Measurements from ENCODE around the gene PRM1.

PRM1 gene

GRCh38 chr16:11241480-11242204 lies 39.5 kb downstream of the PRM1 start:
- ChIA-PET CTCF (no interaction called here), POLR2A (ENCODE audit: low non-redundant PET) (no interaction called here)
- no peak overlapping the region for H3K27ac ChIP-seq
- no peak for TF ChIP-seq CTCF (conservative IDR thresholded peaks at IDR 0.05; ENCODE audit: low read depth)
- DNase-seq (ENCODE audit: low spot score), result no peak

DNA sequence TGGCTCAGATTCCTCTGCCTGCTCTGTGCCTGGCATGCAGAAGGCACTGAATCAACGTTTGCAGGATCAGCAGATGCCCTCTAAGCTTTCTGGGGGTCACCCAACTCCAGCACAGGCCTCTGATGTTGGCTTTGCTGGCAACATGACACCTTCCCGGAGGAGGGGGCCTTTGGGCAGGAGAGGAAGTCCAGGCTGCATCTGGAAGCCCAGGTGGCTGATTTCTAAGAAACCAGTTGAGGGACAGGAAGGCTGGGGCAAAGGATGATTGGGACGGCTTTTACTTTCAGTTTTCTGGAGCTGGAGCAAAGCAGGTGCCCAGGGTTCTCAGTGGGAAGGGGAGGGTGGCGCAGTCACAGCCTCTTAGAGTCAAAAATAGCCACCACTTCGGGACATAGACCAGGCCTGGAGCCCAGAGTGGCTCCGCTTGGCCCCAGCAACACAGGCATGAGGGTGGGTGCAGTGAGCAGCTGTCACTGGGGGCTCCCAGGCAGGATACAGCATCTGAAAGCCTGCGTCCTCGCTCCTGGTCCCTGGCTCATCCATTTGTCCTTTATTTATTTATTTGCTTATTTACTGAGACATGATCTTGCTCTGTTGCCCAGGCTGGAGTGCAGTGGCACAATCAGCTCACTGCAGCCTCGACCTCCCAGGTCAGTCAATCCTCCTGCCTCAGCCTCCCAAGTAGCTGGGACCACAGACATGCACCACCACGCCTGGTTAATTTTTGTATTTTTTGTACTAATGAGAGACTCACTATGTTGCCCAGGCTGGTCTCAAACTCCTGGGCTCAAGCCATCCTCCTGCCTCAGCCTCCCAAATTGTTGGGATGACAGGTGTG lies 40.3 kb downstream of the PRM1 start:
- no peak for DNase-seq (ENCODE audit: low spot score)
- ChIA-PET POLR2A (ENCODE audit: low non-redundant PET) (no interaction called here), CTCF (no interaction called here)
- H3K27ac ChIP-seq, result no peak overlapping the region
- TF ChIP-seq CTCF (conservative IDR thresholded peaks at IDR 0.05; ENCODE audit: low read depth), result no peak

DNA sequence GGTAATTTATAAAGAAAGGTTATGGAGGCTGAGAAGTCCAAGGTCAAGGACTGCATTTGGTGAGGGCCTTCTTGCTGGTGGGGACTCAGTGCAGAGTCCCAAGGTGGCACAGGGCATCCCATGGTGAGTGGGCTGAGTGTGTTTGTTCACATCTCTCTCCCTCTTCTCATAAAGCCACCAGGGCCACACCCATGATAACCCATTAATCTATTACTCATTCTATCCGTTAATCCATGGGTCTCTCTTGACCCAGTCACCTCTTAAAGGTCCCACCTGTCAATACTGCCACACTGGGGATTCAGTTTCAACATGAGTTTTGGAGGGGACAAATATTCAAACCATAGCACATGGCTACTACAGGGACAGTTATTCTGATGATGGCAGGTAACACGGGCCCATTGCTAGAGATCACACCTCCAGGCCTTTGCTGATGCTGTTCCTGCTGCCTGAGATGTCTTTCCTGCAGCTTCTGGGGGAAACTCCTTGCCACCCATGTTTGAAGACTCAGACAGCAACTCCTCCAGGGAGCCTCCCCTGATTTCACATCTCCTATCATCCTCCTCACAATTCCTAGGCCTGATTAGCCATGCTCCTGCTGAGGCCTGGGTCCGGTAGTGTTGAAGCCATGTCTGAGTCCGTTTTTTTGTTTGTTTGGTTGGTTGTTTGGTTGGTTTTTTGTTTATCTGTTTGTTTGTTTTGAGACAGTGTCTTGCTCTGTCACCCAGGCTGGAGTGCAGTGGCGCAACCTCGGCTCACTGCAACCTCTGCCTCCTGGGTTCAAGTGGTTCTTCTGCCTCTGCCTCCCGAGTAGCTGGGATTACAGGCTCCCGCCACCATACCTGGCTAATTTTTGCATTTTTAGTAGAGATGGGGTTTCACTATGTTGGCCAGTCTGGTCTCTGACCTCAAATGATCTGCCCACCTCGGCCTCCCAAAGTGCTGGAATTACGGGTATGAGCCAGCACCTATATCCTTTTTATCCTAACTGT lies 41.2 kb downstream of the PRM1 start:
- no peak overlapping the region for H3K27ac ChIP-seq
- CTCF ChIA-PET, result interaction anchor here (0.7 kb wide), 1 partner anchor 146 kb away, joined by 11 read pairs; no protein-coding TSS in a partner anchor
- DNase-seq (ENCODE audit: low spot score), result no peak
- TF ChIP-seq CTCF (conservative IDR thresholded peaks at IDR 0.05; ENCODE audit: low read depth), result no peak
- POLR2A ChIA-PET (ENCODE audit: low non-redundant PET), result no interaction called here

DNA sequence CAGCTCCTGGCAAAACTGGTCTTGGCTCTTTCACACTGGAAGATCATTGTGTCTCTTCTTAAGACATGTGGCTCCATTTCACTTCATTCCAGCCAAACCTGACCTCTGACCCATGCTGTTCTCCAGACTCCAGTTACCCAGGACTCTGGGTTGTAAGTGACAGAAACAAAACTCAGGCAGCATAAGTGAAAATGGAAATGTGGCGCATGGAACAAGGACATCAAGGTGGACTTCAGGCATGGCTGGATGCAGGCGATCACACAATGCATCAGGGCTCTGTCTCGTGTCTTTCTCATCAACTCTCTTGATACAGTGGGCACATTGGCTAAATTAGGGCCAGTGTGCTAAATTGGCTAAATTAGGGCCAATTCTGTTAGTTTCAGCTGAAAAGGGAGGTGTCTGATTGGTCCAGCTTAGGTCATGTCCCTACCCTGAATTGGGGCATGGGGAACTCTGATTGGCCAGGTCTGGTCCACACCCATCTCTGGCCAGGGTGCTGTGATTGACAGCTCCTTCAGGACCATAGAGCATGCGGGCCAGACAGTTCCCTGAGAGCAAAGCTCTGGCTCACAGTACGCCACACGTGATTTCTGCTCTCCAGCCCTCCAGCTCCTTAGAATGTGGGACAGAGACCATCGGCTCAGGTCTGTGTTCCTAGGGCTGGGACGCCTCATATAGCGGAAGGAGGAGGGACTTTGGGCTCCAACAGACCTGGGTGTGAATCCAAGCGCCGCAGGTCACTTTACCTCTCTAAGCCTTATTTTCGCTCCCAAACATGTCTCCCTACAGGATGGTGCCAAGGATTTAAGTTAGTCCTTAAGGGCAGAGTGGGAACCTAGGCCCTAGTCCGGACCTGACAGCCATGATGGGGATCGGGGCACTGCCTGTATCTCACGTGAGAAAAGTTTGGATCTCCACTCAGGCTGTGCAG lies 42.6 kb downstream of the PRM1 start:
- CTCF ChIA-PET, result interaction anchor here (0.5 kb wide), 1 partner anchor 658 kb away, joined by 4 read pairs; the partner anchor contains the start of gene EMP2
- TF ChIP-seq CTCF (conservative IDR thresholded peaks at IDR 0.05; ENCODE audit: low read depth), result no peak
- no peak for DNase-seq (ENCODE audit: low spot score)
- no peak overlapping the region for H3K27ac ChIP-seq
- POLR2A ChIA-PET (ENCODE audit: low non-redundant PET), result no interaction called here

GRCh38 chr16:11236461-11237254 lies 44.5 kb downstream of the PRM1 start:
- DNase-seq (ENCODE audit: low spot score), result no peak
- no peak for TF ChIP-seq CTCF (conservative IDR thresholded peaks at IDR 0.05; ENCODE audit: low read depth)
- CTCF ChIA-PET, result interaction anchor here (0.5 kb wide), 1 partner anchor 715 kb away, joined by 3 read pairs; no protein-coding TSS in a partner anchor
- POLR2A ChIA-PET (ENCODE audit: low non-redundant PET), result no interaction called here
- no peak overlapping the region for H3K27ac ChIP-seq

Data from RWPE1 (cell line).